Measurements from ENCODE around the gene TNRC6B.

The TNRC6B gene

GRCh38 chr22:40249286-40249685 is 71.6 kb downstream of the TNRC6B start:
- H3K4me3 ChIP-seq (ENCODE audit: low read depth, low read length) = no peak overlapping the region
- TF ChIP-seq MYC (IDR thresholded peaks at IDR 0.05; ENCODE audit: low read depth, low read length) (no peak), POLR2A (IDR thresholded peaks at IDR 0.05; ENCODE audit: extremely low read depth, insufficient read length) (no peak)
- TF ChIP-seq, protein P1, sequence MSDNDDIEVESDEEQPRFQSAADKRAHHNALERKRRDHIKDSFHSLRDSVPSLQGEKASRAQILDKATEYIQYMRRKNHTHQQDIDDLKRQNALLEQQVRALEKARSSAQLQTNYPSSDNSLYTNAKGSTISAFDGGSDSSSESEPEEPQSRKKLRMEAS (IDR thresholded peaks at IDR 0.05; ENCODE audit: low read depth, low read length) = no peak
- TF ChIP-seq, protein P2, sequence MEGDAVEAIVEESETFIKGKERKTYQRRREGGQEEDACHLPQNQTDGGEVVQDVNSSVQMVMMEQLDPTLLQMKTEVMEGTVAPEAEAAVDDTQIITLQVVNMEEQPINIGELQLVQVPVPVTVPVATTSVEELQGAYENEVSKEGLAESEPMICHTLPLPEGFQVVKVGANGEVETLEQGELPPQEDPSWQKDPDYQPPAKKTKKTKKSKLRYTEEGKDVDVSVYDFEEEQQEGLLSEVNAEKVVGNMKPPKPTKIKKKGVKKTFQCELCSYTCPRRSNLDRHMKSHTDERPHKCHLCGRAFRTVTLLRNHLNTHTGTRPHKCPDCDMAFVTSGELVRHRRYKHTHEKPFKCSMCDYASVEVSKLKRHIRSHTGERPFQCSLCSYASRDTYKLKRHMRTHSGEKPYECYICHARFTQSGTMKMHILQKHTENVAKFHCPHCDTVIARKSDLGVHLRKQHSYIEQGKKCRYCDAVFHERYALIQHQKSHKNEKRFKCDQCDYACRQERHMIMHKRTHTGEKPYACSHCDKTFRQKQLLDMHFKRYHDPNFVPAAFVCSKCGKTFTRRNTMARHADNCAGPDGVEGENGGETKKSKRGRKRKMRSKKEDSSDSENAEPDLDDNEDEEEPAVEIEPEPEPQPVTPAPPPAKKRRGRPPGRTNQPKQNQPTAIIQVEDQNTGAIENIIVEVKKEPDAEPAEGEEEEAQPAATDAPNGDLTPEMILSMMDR (IDR thresholded peaks at IDR 0.05; ENCODE audit: low read depth, low read length) = no peak
- DNase-seq (ENCODE audit: low read depth) = no peak

DNA sequence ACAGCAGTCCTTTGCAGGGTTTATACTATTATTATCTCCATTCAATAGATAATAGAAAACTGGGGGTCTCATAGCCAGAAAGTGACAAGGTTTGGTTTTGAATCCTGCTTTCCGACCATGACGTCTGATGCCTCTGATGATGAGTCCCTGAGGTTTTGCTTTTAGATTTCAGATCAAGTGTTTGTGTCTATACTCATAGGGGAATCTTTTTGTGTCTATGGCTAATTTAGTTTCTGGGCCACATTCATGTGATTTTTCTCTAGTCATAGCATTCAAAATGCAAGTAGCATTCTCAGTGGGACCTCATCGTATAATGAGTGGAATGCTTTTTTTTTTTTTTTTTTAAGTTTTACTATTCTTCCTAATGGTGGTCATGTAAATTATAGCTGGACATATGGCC is 72.9 kb downstream of the TNRC6B start:
- no peak for DNase-seq (ENCODE audit: low read depth)
- no peak for TF ChIP-seq POLR2A (IDR thresholded peaks at IDR 0.05; ENCODE audit: extremely low read depth, insufficient read length)
- TF ChIP-seq MYC (IDR thresholded peaks at IDR 0.05; ENCODE audit: low read depth, low read length) = no peak
- TF ChIP-seq, protein P1 (IDR thresholded peaks at IDR 0.05; ENCODE audit: low read depth, low read length) = no peak
- TF ChIP-seq, protein P2 (IDR thresholded peaks at IDR 0.05; ENCODE audit: low read depth, low read length) = no peak
- no peak overlapping the region for H3K4me3 ChIP-seq (ENCODE audit: low read depth, low read length)

DNA sequence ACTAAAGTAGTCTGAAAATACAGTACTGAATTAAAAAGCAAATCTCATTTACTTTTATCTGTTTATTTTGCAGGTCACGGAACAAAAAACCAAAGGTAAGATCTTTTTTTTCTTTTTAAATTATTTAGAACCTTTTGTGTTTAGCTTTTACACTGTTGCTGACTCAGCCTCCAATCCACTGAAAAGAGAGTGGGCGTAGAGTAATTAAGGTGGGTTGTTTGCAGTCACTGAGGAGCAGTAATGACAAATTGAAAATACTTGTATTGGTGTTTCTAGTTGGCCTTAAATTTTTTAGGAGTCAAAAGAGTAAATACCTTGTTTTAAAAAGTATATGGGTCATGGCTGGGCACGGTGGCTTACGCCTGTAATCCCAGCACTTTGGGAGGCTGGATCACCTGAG is 73.4 kb downstream of the TNRC6B start:
- no peak for DNase-seq (ENCODE audit: low read depth)
- H3K4me3 ChIP-seq (ENCODE audit: low read depth, low read length) = no peak overlapping the region
- no peak for TF ChIP-seq MYC (IDR thresholded peaks at IDR 0.05; ENCODE audit: low read depth, low read length)
- TF ChIP-seq, protein P2 (IDR thresholded peaks at IDR 0.05; ENCODE audit: low read depth, low read length) = no peak
- no peak for TF ChIP-seq POLR2A (IDR thresholded peaks at IDR 0.05; ENCODE audit: extremely low read depth, insufficient read length)
- TF ChIP-seq, protein P1 (IDR thresholded peaks at IDR 0.05; ENCODE audit: low read depth, low read length) = no peak

GRCh38 chr22:40252146-40252545 is 74.4 kb downstream of the TNRC6B start:
- DNase-seq (ENCODE audit: low read depth) = no peak
- H3K4me3 ChIP-seq (ENCODE audit: low read depth, low read length) = no peak overlapping the region
- TF ChIP-seq MYC (IDR thresholded peaks at IDR 0.05; ENCODE audit: low read depth, low read length) (no peak), POLR2A (IDR thresholded peaks at IDR 0.05; ENCODE audit: extremely low read depth, insufficient read length) (no peak)
- TF ChIP-seq, protein P2 (IDR thresholded peaks at IDR 0.05; ENCODE audit: low read depth, low read length) = no peak
- TF ChIP-seq, protein P1 (IDR thresholded peaks at IDR 0.05; ENCODE audit: low read depth, low read length) = no peak

GRCh38 chr22:40256516-40256915 is 78.8 kb downstream of the TNRC6B start:
- H3K4me3 ChIP-seq (ENCODE audit: low read depth, low read length) = no peak overlapping the region
- TF ChIP-seq, protein P2 (IDR thresholded peaks at IDR 0.05; ENCODE audit: low read depth, low read length) = no peak
- TF ChIP-seq, protein P1 (IDR thresholded peaks at IDR 0.05; ENCODE audit: low read depth, low read length) = no peak
- no peak for TF ChIP-seq MYC (IDR thresholded peaks at IDR 0.05; ENCODE audit: low read depth, low read length)
- TF ChIP-seq POLR2A (IDR thresholded peaks at IDR 0.05; ENCODE audit: extremely low read depth, insufficient read length) = no peak
- DNase-seq (ENCODE audit: low read depth) = no peak

DNA sequence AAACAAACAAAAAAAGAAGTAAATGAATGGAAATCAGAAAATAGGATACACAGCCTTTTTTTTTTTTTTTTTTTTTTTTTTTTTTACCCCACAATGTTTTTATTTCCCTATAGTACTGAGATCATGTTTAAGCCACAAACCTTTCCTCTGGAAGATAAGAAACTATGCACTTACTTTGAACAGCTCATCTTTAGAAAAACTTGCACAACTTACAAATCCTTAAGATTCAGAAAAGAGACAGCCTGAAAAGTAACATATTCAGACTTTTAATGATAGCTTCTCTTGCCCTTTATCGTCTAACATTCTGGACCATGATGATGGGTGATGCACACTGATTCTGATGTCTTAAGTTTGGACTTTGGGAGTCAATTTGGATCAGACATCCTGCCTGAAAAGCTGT is 80.3 kb downstream of the TNRC6B start:
- H3K4me3 ChIP-seq (ENCODE audit: low read depth, low read length) = no peak overlapping the region
- TF ChIP-seq, protein P2 (IDR thresholded peaks at IDR 0.05; ENCODE audit: low read depth, low read length) = no peak
- TF ChIP-seq, protein P1 (IDR thresholded peaks at IDR 0.05; ENCODE audit: low read depth, low read length) = no peak
- TF ChIP-seq MYC (IDR thresholded peaks at IDR 0.05; ENCODE audit: low read depth, low read length) (no peak), POLR2A (IDR thresholded peaks at IDR 0.05; ENCODE audit: extremely low read depth, insufficient read length) (no peak)
- no peak for DNase-seq (ENCODE audit: low read depth)
